HL-60 (cell line): ENCODE measurements around the gene KRTAP5-8.

Experiments used
- CTCF ChIP-seq: IDR thresholded peaks from one replicate; pipeline ENCODE4 v1.5.1; 2011; ENCODE audit warnings: low read length, control low read depth, inconsistent platforms; ENCODE audit not compliant: insufficient read depth
- POLR2AphosphoS5 ChIP-seq: IDR thresholded peaks from 2 replicates; pipeline ENCODE4 v1.6.1; 2012; ENCODE audit warnings: low read depth
- REST ChIP-seq: IDR thresholded peaks from 2 replicates; pipeline ENCODE4 v1.6.1; 2012; ENCODE audit warnings: low read depth; ENCODE audit not compliant: insufficient replicate concordance
- SPI1 ChIP-seq: IDR thresholded peaks from 2 replicates; pipeline ENCODE4 v1.6.1; 2012; ENCODE audit warnings: low read depth, mild to moderate bottlenecking, borderline replicate concordance

- no peak for TF ChIP-seq CTCF
- no peak for TF ChIP-seq POLR2AphosphoS5
- no peak for TF ChIP-seq REST
- TF ChIP-seq SPI1, result no peak
Observed at GRCh38 chr11:71507102-71507501, 30.7 kb upstream of the KRTAP5-8 start.
